Measurements from ENCODE around the gene EXTL1.
A peak's percentile ranks its signal among the peaks of the same experiment; 100 is the strongest.

The EXTL1 gene

GRCh38 chr1:25997828-25998761 is 23.5 kb upstream of the EXTL1 start, which contains the start of gene PAFAH2:
Gene PAFAH2, minus strand, starts transcription at chr1:25998063. Its CDS starts 7,247 bp downstream, at chr1:25990816.
- peak; percentile 99 for DNase-seq

DNA sequence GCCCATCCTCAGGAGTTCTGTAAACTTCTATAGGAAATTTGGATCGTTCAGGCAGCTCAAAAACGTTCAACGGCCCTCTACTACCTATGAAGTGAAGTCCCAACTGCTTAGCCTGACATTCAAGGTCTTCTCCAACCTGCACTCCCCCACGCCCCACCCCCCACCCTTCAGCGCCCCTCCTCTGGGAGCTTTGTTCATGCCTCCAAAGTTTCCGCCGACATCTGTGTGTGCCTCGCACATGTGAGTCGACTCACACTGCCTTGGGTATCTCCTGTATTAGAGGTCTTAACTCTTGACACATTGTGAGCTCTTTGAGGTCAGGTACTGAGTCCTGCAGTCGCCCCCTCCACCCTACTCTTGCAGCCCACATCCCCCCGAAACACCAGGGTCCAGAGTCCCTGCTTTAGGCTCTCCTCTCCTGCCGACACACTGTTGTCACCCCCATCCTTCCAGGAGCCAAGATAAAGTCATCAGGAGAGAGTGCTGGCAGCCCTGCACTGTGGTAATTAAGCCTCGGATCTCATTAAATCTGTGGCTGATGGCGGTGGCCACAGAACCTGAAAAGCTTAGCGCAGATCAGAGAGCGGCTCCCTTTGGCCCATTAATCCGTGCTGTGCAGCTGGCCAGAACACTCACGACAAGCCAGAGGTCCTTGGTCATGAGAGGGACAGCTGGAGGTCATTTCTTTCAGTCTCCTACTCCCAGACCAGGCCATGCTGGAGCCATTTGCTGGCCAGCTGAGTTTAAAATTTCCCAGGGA is 22.4 kb upstream of the EXTL1 start:
- no peak for DNase-seq

- DNase-seq, result no peak
Observed at GRCh38 chr1:26003262-26003661, 18.3 kb upstream of the EXTL1 start.

GRCh38 chr1:26003756-26004155 is 17.8 kb upstream of the EXTL1 start:
- DNase-seq, result no peak

- DNase-seq, result no peak
Observed at GRCh38 chr1:26005434-26006105, 16.0 kb upstream of the EXTL1 start.

DNA sequence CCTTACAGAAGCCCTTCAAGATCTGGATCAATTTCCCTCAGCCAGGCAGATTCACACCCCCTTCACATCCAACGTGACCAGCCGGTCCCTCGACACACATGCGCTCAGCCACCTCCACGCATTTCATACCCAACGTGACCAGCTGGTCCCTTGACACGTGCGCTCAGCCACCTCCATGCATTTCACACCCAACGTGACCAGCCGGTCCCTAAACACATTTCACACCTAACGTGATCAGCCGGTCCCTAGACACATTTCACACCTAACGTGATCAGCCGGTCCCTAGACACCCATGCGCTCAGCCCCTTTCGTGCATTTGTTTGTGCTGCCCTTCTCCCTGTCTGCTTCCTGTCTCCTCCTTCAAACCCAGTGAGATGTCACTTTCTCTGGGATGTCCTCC is 14.9 kb upstream of the EXTL1 start:
- DNase-seq, result no peak

DNA sequence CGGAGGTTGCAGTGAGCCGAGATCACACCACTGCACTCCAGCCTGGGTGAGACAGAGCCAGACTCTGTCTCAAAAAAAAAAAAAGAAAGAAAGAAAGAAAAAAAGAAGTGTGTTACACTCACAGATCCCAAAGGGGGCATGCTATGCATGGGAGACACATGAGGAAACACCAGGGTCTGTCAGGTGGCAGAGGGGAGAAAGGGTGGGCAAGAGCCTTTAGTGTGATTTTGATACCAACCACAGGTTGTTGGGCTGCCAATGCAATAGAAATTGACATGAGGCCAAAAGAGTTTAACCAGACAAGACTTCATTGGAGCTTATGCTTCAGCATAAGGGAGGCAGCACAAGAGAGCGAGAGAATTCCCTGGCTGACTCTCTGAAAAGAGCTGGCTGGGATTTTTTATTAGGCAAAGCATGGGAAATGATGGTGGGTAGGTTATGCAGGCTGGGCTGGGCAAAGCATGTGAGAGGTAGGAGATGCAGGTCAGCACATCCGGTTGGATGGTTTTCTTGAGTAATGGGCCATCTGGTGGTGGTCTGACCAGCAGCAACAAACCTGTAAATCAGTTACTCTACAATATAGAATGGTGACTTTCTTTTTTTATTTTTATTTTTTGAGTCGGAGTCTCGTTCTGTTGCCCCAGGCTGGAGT is 11.7 kb upstream of the EXTL1 start:
- no peak for DNase-seq

GRCh38 chr1:26010825-26011224 is 10.8 kb upstream of the EXTL1 start:
- DNase-seq, result no peak

DNA sequence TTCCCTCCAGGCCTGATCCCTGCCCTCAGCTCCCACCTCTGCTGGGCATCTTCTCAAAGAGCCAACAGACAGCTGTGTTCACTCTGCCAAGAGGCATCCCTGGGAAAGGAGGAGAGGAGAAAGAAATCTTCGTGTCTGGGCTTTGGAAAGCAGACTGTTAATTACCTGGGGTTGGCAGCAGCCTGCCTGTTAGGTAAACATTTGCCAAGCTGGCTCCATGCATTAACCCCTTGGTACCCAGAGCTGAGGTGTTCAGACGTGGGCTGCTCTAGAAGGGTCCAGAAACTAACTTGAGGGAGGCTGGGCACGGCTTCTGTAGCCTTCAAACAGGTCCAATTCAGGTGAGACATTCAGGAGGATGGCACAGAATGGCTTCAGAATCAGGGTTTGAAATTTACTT is 8.7 kb upstream of the EXTL1 start:
- DNase-seq, result no peak

DNA sequence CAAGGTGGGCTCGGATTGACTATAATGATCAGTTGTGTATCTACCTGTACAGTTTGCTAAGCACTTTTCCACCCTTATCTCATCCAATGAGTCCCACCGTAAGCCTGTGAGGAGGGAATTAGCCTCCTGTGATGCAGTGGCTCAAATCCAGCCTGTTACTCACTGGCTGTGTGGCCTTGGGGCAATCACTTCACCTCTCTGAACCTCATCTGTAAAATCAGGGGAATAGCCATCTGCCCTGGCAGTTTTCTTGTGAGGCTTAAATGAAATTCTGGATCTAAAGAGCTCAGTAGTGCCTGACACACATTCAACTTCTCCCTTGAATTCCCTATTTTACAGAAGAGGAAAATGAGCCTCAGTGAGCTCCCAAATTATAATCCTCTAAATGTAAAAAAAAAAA is 7.4 kb upstream of the EXTL1 start:
- no peak for DNase-seq

GRCh38 chr1:26015358-26015757 is 6.2 kb upstream of the EXTL1 start:
- peak in 1 of 2 donors; percentile 37 for DNase-seq

DNA sequence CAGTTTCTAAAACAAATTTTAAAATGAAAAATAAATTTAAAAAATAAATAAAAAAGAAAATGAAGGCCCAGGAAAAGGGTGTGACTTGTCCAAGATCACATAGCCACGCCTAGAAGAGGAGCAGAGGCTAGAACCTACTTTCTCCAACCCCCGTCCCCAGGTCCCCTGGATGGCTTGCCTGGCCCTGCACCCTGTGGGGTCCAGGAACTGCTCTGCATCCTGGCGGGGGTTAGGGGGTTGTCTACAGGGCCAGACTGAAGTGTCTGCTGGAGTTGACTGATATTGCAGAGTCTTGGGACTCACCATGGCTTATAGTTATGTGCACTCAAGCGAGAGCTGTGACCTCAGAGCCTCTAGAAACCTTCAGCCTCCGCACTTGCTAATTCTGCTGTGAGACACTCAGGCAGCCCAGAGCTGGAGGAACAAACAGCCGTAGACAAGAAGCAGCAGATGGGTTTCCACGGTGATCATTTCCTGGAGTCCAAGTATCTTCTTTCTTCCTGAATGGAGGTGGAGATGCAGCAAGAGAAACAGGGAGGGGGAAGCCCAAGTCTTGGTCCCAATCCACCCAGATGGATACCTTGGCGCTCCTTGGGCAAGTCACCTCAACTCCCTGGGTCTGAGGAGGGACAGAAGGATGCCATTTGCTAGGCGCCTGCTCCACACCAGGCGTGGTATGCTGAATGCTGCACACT is 5.2 kb upstream of the EXTL1 start:
- no peak for DNase-seq

GRCh38 chr1:26016953-26017545 is 4.5 kb upstream of the EXTL1 start:
- DNase-seq, result no peak

DNA sequence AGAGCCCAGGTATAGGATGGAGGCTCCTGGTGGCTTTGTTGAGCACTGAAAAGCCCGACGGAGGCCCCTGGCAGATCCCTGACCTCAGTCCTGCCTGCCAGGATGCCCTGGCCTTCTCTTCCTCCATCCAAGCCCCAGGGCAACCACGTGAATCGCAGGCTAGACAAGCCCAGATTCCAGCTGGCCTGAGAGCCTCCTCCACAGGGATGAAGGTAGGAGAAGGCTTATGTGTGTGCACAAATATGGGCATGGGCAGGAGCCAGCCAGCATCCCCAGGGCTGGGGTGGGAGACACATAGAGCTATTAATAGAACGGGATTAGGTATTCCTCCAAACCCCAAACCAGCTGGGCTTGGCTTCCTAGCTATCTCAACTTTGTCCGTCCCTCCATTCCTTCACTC is 4.0 kb upstream of the EXTL1 start:
- DNase-seq, result no peak

GRCh38 chr1:26019641-26020315 is 1.8 kb upstream of the EXTL1 start:
- no peak for DNase-seq

DNA sequence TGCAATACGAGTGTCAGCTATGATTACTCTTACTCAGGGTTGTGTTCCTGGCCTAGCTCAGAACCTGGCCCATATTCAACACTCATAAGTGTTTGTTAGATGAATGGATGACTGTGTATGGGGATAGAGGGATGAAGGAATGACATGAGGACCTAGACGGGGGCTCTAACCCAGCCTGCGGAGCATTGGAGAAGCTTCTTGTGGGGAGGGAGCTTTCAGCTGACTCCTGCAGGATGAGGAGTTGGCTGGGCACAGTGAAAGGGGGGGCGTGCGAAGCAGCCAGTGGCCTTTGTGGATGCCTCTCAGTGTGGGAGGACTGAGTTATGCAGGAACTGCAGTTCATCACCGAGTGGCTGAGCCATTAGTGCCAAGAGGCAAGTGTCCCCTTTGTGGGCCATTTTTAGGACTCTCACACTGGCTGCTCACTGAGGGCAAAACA is 1.2 kb upstream of the EXTL1 start:
- DNase-seq, result no peak

- DNase-seq, result no peak
Observed at GRCh38 chr1:26020941-26021646, 481 bp upstream of the EXTL1 start.

- DNase-seq, result no peak
Observed at GRCh38 chr1:26022404-26022779, 817 bp downstream of the EXTL1 start.

DNA sequence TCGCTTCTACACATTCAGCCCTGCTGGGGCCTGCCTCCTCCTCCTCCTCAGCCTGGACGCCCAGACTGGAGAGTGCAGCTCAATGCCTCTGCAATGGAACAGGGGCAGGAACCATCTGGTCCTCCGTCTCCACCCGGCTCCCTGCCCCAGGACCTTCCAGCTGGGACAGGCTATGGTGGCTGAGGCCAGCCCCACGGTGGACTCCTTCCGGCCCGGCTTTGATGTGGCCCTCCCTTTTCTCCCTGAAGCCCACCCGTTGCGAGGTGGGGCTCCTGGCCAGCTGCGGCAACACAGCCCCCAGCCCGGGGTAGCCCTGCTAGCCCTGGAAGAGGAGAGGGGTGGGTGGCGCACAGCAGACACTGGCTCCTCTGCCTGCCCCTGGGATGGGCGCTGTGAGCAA is 1.4 kb downstream of the EXTL1 start:
- DNase-seq, result no peak

DNA sequence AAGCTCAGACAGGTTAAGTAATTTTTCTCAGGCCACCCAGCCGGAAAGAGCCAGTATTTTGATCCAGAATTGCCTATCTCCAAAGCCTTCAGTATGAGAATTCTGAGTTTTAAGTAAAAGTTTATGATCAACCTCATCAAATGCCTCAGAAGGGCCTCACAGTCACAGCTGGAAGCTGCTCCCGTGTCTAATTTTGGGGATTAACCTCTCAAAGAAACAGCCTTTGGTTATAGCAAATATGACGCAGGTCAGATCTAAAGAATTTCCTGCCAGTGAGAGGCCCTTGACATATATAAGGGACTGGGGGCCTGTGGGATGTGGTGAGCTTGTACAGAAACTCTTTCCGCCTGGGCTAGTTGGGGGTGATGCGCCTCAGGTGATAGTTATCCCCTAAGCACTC is 2.3 kb downstream of the EXTL1 start:
- DNase-seq, result no peak

DNA sequence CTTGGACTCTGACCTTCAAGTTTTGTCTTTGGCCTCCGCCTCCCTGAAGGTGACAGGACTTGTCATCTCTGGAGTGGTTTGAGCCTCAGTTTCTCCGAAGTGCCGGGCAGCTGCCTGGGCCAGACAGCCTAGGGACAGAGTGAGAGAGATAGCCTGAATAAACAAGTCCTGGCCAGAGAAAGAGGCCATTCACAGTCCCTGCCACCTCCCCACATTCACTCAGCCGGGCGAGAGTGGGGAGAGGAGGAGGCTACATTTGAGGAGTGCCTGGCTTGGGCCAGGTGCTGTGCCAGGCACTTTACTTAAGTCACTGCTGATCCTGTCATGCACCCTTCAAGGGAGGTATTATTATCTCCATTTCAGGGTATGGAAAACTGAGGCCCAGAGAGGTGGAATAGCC is 3.5 kb downstream of the EXTL1 start:
- DNase-seq, result no peak

Measured in CD4-positive, alpha-beta T cell treated with Interleukin-4 for 1 hour (primary cell).